IMR-90 (cell line): Measurements from ENCODE around the gene MTIF3. TPM values are rescaled to one million over a fixed set of nuclear protein-coding genes. Genes with fewer than 3 reads are reported as not detected.

Source experiments
- ATAC-seq: fragments of 200-7000 bp; cut with Tn5 transposase; 2 replicates; pipeline ENCODE4 v1.9.1; 2020; ENCODE audit warnings: low read depth, mild to moderate bottlenecking, moderate library complexity
- BruUV-seq: library from RNA; stranded (reverse); fragments of 400-500 nt; replicated peaks from 2 replicates; lab custom pipeline; 2021; lab: Mats Ljungman, UMichigan
- CTCF ChIA-PET: fragments of 300-600 bp; formaldehyde crosslinking; extraction: SDS; loops from one replicate; lab custom pipeline; 2021; ENCODE audit warnings: antibody characterized with exemption; lab: Yijun Ruan, JAX
- POLR2A ChIA-PET: fragments of 300-600 bp; sonication (Branson Sonifier 250); formaldehyde crosslinking; loops from one replicate; lab custom pipeline; 2022; ENCODE audit warnings: antibody characterized with exemption; ENCODE audit not compliant: unreplicated experiment; lab: Charles Lee
- DNase-seq: peaks from one replicate; pipeline ENCODE4 v3.0.0; 2013
- H2AFZ ChIP-seq: replicated peaks from 2 replicates; pipeline ENCODE3; 2013; ENCODE audit warnings: low read length, mild to moderate bottlenecking; ENCODE audit not compliant: poor library complexity
- H2AK5ac ChIP-seq: 2 replicates; pipeline ENCODE4 v1.6.1; 2013; ENCODE audit warnings: low read depth, low read length, inconsistent platforms
- H2AK9ac ChIP-seq: replicated peaks from 2 replicates; pipeline ENCODE3; 2013; ENCODE audit warnings: mild to moderate bottlenecking, low read depth, low read length, moderate library complexity; ENCODE audit not compliant: poor library complexity
- H2BK120ac ChIP-seq: 2 replicates; pipeline ENCODE4 v1.6.1; 2013; ENCODE audit warnings: low read depth, low read length, inconsistent platforms
- H2BK15ac ChIP-seq: 3 replicates; pipeline ENCODE4 v1.6.1; 2013; ENCODE audit warnings: low read depth, low read length, inconsistent platforms
- H2BK20ac ChIP-seq: 2 replicates; pipeline ENCODE4 v1.6.1; 2013; ENCODE audit warnings: low read depth, mild to moderate bottlenecking, inconsistent platforms, low read length, moderate library complexity
- H2BK5ac ChIP-seq: 2 replicates; pipeline ENCODE4 v1.6.1; 2013; ENCODE audit warnings: mild to moderate bottlenecking, low read depth, low read length, inconsistent platforms; ENCODE audit not compliant: poor library complexity, severe bottlenecking
- H3K14ac ChIP-seq: replicated peaks from 2 replicates; pipeline ENCODE4 v1.6.1; 2013; ENCODE audit warnings: low read depth, low read length, inconsistent platforms
- H3K18ac ChIP-seq: 2 replicates; pipeline ENCODE4 v1.6.1; 2013; ENCODE audit warnings: low read depth, low read length, control low read depth
- H3K23ac ChIP-seq: 2 replicates; pipeline ENCODE4 v1.6.1; 2013; ENCODE audit warnings: low read depth, low read length, inconsistent platforms
- H3K27ac ChIP-seq: 2 replicates; pipeline ENCODE4 v1.5.1; 2013; ENCODE audit warnings: mild to moderate bottlenecking, control low read depth, low read length; ENCODE audit not compliant: insufficient read depth
- H3K27me3 ChIP-seq: 2 replicates; pipeline ENCODE4 v1.6.1; 2013; ENCODE audit warnings: low read length; ENCODE audit not compliant: control insufficient read depth, insufficient read depth
- H3K36me3 ChIP-seq: 2 replicates; pipeline ENCODE4 v1.6.1; 2013; ENCODE audit warnings: low read length, mixed read lengths; ENCODE audit not compliant: control insufficient read depth, insufficient read depth
- H3K4ac ChIP-seq: 2 replicates; pipeline ENCODE4 v1.6.1; 2013; ENCODE audit warnings: low read depth, low read length, inconsistent platforms
- H3K4me1 ChIP-seq: 2 replicates; pipeline ENCODE4 v1.6.1; 2013; ENCODE audit warnings: low read length, mixed read lengths; ENCODE audit not compliant: control insufficient read depth, insufficient read depth
- H3K4me2 ChIP-seq: 2 replicates; pipeline ENCODE4 v1.6.1; 2013; ENCODE audit warnings: low read depth, mild to moderate bottlenecking, control low read depth, low read length, moderate library complexity
- H3K4me3 ChIP-seq: 2 replicates; pipeline ENCODE4 v1.5.1; 2013; ENCODE audit warnings: low read depth, mild to moderate bottlenecking, control low read depth, low read length, moderate library complexity; ENCODE audit not compliant: insufficient read depth
- H3K56ac ChIP-seq: 2 replicates; pipeline ENCODE4 v1.6.1; 2013; ENCODE audit warnings: low read length, inconsistent platforms; ENCODE audit not compliant: insufficient read depth; ENCODE audit errors: extremely low read depth
- H3K79me1 ChIP-seq, 2 experiments: 2 replicates each; pipeline ENCODE4 v1.6.1; 2013; ENCODE audit warnings: low read length in 2 of 2, inconsistent platforms in 1 of 2, low read depth in 1 of 2
- H3K9ac ChIP-seq: 2 replicates; pipeline ENCODE4 v1.6.1; 2013; ENCODE audit warnings: low read depth, low read length, control low read depth
- H3K9me1 ChIP-seq: 2 replicates; pipeline ENCODE4 v1.6.1; 2013; ENCODE audit warnings: low read length, inconsistent platforms; ENCODE audit not compliant: insufficient read depth
- H3K9me3 ChIP-seq: 2 replicates; pipeline ENCODE4 v1.6.1; 2013; ENCODE audit warnings: low read length; ENCODE audit not compliant: control insufficient read depth, insufficient read depth
- H4K20me1 ChIP-seq: 2 replicates; pipeline ENCODE4 v1.6.1; 2013; ENCODE audit warnings: low read length, inconsistent platforms; ENCODE audit not compliant: insufficient read depth
- H4K5ac ChIP-seq: 2 replicates; pipeline ENCODE4 v1.6.1; 2013; ENCODE audit warnings: mild to moderate bottlenecking, low read depth, low read length, control low read depth
- H4K8ac ChIP-seq, 2 experiments: 2 replicates each; pipeline ENCODE4 v1.6.1; 2013; ENCODE audit warnings: low read depth in 2 of 2, low read length in 2 of 2, control low read depth in 1 of 2, inconsistent platforms in 1 of 2
- H4K91ac ChIP-seq: 2 replicates; pipeline ENCODE4 v1.6.1; 2013; ENCODE audit warnings: low read depth, low read length, inconsistent platforms; ENCODE audit not compliant: insufficient read depth
- BHLHE40 ChIP-seq: fragments of 150-350 bp; IDR thresholded peaks from 2 replicates; pipeline ENCODE4 v1.6.1; 2016; ENCODE audit warnings: mild to moderate bottlenecking, low read depth, low read length
- CEBPB ChIP-seq: IDR thresholded peaks from 2 replicates; pipeline ENCODE4 v1.6.1; 2012; ENCODE audit warnings: low read depth, low read length, improper control_type of control experiment
- CHD1 ChIP-seq: IDR thresholded peaks from 2 replicates; pipeline ENCODE4 v1.6.1; 2012; ENCODE audit warnings: low read depth, low read length, improper control_type of control experiment
- CTCF ChIP-seq: conservative IDR thresholded peaks from 2 replicates; pipeline ENCODE4 v1.5.1; 2012; ENCODE audit warnings: mild to moderate bottlenecking, low read depth, low read length, improper control_type of control experiment
- ELK1 ChIP-seq: fragments of 150-350 bp; IDR thresholded peaks from 2 replicates; pipeline ENCODE4 v1.6.1; 2016; ENCODE audit warnings: low read depth, mild to moderate bottlenecking, low read length, moderate library complexity, borderline replicate concordance
- FOS ChIP-seq: fragments of 150-350 bp; IDR thresholded peaks from 2 replicates; pipeline ENCODE4 v1.6.1; 2016; ENCODE audit warnings: low read depth, low read length
- MAFK ChIP-seq: IDR thresholded peaks from 2 replicates; pipeline ENCODE4 v1.6.1; 2012; ENCODE audit warnings: low read depth, low read length, improper control_type of control experiment
- MAZ ChIP-seq: IDR thresholded peaks from 2 replicates; pipeline ENCODE4 v1.6.1; 2012; ENCODE audit warnings: low read depth, mild to moderate bottlenecking, low read length, improper control_type of control experiment, moderate library complexity, borderline replicate concordance
- MXI1 ChIP-seq: IDR thresholded peaks from 2 replicates; pipeline ENCODE4 v1.6.1; 2012; ENCODE audit warnings: low read depth, mild to moderate bottlenecking, low read length, moderate library complexity, borderline replicate concordance
- NFE2L2 ChIP-seq: fragments of 150-350 bp; IDR thresholded peaks from 2 replicates; pipeline ENCODE4 v1.6.1; 2016; ENCODE audit warnings: low read depth, mild to moderate bottlenecking, low read length
- POLR2A ChIP-seq: IDR thresholded peaks from 2 replicates; pipeline ENCODE4 v1.6.1; 2012; ENCODE audit warnings: mild to moderate bottlenecking, low read depth, low read length
- RAD21 ChIP-seq: IDR thresholded peaks from 2 replicates; pipeline ENCODE4 v1.6.1; 2012; ENCODE audit warnings: low read length, improper control_type of control experiment
- RCOR1 ChIP-seq: IDR thresholded peaks from 2 replicates; pipeline ENCODE4 v1.6.1; 2012; ENCODE audit warnings: mild to moderate bottlenecking, low read length, improper control_type of control experiment; ENCODE audit not compliant: insufficient replicate concordance
- RFX5 ChIP-seq: IDR thresholded peaks from 2 replicates; pipeline ENCODE4 v1.8.0; 2012; ENCODE audit warnings: low read depth, mild to moderate bottlenecking, low read length, moderate library complexity
- SMC3 ChIP-seq: fragments of 150-350 bp; IDR thresholded peaks from 2 replicates; pipeline ENCODE4 v1.6.1; 2016; ENCODE audit warnings: low read depth, mild to moderate bottlenecking, antibody characterized with exemption, low read length, moderate library complexity
- USF2 ChIP-seq: fragments of 150-350 bp; IDR thresholded peaks from 2 replicates; pipeline ENCODE4 v1.6.1; 2017; ENCODE audit warnings: mild to moderate bottlenecking, antibody characterized with exemption, low read length, low read depth
- WGBS, 2 experiments: methylation state at CpG; one replicate each; pipeline versions ENCODE4 v1.1.5 to v1.1.7; 2013; ENCODE audit warnings: missing lambda C conversion rate in 2 of 2; ENCODE audit not compliant: insufficient read length in 1 of 2; ENCODE audit errors: extremely low coverage in 2 of 2; 5-methylcytosine and 5-hydroxymethylcytosine counted together
- dilution Hi-C: fragments of 300-500 bp; cut with HindIII; formaldehyde crosslinking; loops from one replicate; pipeline ENCODE4 v1.14.3; 2018; ENCODE audit warnings: low sequenced_read_pairs; ENCODE audit not compliant: unreplicated experiment
- in situ Hi-C: fragments of 300-500 bp; cut with MboI; formaldehyde crosslinking; loops from 3 replicates; pipeline ENCODE4 v1.14.3; 2019; ENCODE audit warnings: low sequenced_read_pairs, inconsistent platforms, mixed read lengths
- intact Hi-C: fragments of 100-400 bp; cut with micrococcal nuclease; formaldehyde crosslinking; loops from 2 replicates; pipeline ENCODE4 v1.10.0; 2022
- polyA plus RNA-seq, 3 experiments: library from polyadenylated mRNA; depleted of rRNA; stranded (reverse); fragments of >200 nt; gene quantifications; 2 replicates each; pipeline ENCODE4 v1.2.3, GENCODE V29; 2012; ENCODE audit warnings: low replicate concordance in 1 of 3
- total RNA-seq: library from RNA; depleted of rRNA; stranded (reverse); fragments of >200 nt; gene quantifications from 2 replicates; pipeline ENCODE4 v1.2.3, GENCODE V29; 2012

The MTIF3 gene
- total and polyA plus RNA-seq, 2 of the 4 experiments (the other 2 are of a cell fraction): 31.7 to 41.0 TPM

- Histone ChIP-seq H3K36me3 (peaks cover 32% of the 10 kb centered on the region), H4K91ac (no peak overlapping the region), H2BK20ac (no peak overlapping the region), H3K23ac (no peak overlapping the region), H4K8ac (no peak overlapping the region), H3K9me3 (no peaks in the 10 kb centered on the region), H4K20me1 (no peaks in the 10 kb centered on the region), H3K79me1 (peaks cover 0 to 18% of the 10 kb centered on the region in 2 experiments; a peak in 3 of 4 replicates), H2BK15ac (no peak overlapping the region), H3K4me3 (no peak overlapping the region), H2BK5ac (no peak overlapping the region), H3K18ac (no peak overlapping the region), H2BK120ac (no peak overlapping the region), H3K9me1 (peaks cover under 1% of the 10 kb centered on the region; the same call in 1 of the 2 replicates), H3K4me1 (no peaks in the 10 kb centered on the region), H3K56ac (no peak overlapping the region), H3K14ac (no peak overlapping the region), H2AK5ac (no peak overlapping the region), H2AK9ac (no peak overlapping the region), H2AFZ (no peak overlapping the region), H3K9ac (no peak overlapping the region), H3K27ac (no peak overlapping the region), H3K4ac (no peak overlapping the region), H3K27me3 (no peaks in the 10 kb centered on the region), H4K5ac (no peak overlapping the region), H3K4me2 (no peak overlapping the region)
- ChIA-PET POLR2A (no interaction called here), CTCF (no interaction called here)
- 92% methylated on average over 7 of the region's 12 CpGs; no CpG with 5 or more reads in 1 of the 2 experiments for WGBS, 2 experiments
- in situ Hi-C loops: no loop called here
- BruUV-seq: no TSS peak
- dilution Hi-C loops: no loop called here
- ATAC-seq (no peak), DNase-seq (no peak)
- TF ChIP-seq NFE2L2 (no peak), RCOR1 (no peak), USF2 (no peak), CHD1 (no peak), MXI1 (no peak), RAD21 (no peak), FOS (no peak), POLR2A (no peak), ELK1 (no peak), SMC3 (no peak), BHLHE40 (no peak), CEBPB (no peak), RFX5 (no peak), MAZ (no peak), CTCF (no peak), MAFK (no peak)
- intact Hi-C loops: no loop called here
These were observed 17.7 kb downstream of the MTIF3 start for GRCh38 chr13:27432611-27433210.
